Endothelial cell of umbilical vein (primary cell): ENCODE results near the gene FILIP1L. TPM values are rescaled to one million over a fixed set of nuclear protein-coding genes. Genes with fewer than 3 reads are reported as not detected.

Experiments
- BruUV-seq: library from RNA; stranded (reverse); fragments of 400-500 nt; replicated peaks from 2 replicates; lab custom pipeline; 2021; lab: Mats Ljungman, UMichigan
- CTCF ChIA-PET: fragments of 300-600, 350-600 bp; sonication (Branson Sonifier 250); formaldehyde crosslinking; loops from one replicate; lab custom pipeline; 2021; ENCODE audit warnings: antibody characterized with exemption, inconsistent platforms; lab: Charles Lee
- POLR2A ChIA-PET: fragments of 300-600, 350-600 bp; sonication (Branson Sonifier 250); formaldehyde crosslinking; loops from one replicate; lab custom pipeline; 2021; ENCODE audit warnings: antibody characterized with exemption, inconsistent platforms; lab: Charles Lee
- DNase-seq: peaks from one replicate; pipeline ENCODE4 v3.0.0-alpha.2; 2011; ENCODE audit warnings: low read depth, low spot score
- FAIRE-seq: peaks from 2 replicates; lab custom pipeline; 2011; peaks lifted over from hg19 to GRCh38; lab: Jason Lieb, UNC
- H2AFZ ChIP-seq: 2 replicates; pipeline ENCODE4 v1.6.0; 2012; ENCODE audit warnings: low read depth, low read length, control low read depth, inconsistent platforms
- H3K27ac ChIP-seq: 2 replicates; pipeline ENCODE4 v1.5.1; 2011; ENCODE audit warnings: low read depth, mild to moderate bottlenecking, control low read depth, low read length, moderate library complexity; ENCODE audit not compliant: insufficient read depth
- H3K27me3 ChIP-seq, 2 experiments: 2 replicates each; pipeline versions ENCODE4 v1.6.0 to v1.6.1; 2011; ENCODE audit warnings: low read length in 2 of 2, mixed read lengths in 1 of 2; ENCODE audit not compliant: control insufficient read depth in 2 of 2, insufficient read depth in 2 of 2
- H3K36me3 ChIP-seq, 2 experiments: 2 replicates in 1 of 2; 3 replicates in 1 of 2; pipeline ENCODE4 v1.5.1; 2011; ENCODE audit warnings: low read length in 2 of 2, mild to moderate bottlenecking in 1 of 2, moderate library complexity in 1 of 2; ENCODE audit not compliant: control insufficient read depth in 2 of 2, insufficient read depth in 2 of 2; ENCODE audit errors: extremely low read depth in 1 of 2
- H3K4me1 ChIP-seq: 3 replicates; pipeline ENCODE4 v1.5.1; 2011; ENCODE audit warnings: mild to moderate bottlenecking, low read length; ENCODE audit not compliant: control insufficient read depth, insufficient read depth; ENCODE audit errors: extremely low read depth
- H3K4me2 ChIP-seq: 2 replicates; pipeline ENCODE4 v1.6.1; 2011; ENCODE audit warnings: low read length, control low read depth, mixed read lengths; ENCODE audit not compliant: insufficient read depth
- H3K4me3 ChIP-seq, 3 experiments: fragments of 200-600 bp in 1 of 3; sonication (generic), shearing (Covaris generic) in 1 of 3; replicated peaks in 1 of 3; 2 replicates each; pipeline ENCODE4 v1.5.1; 2011 to 2016; ENCODE audit warnings: control low read depth in 3 of 3, low read length in 3 of 3, mild to moderate bottlenecking in 2 of 3, inconsistent platforms in 1 of 3, low read depth in 1 of 3, moderate library complexity in 1 of 3; ENCODE audit not compliant: insufficient read depth in 1 of 3
- H3K79me2 ChIP-seq: 2 replicates; pipeline ENCODE4 v1.6.0; 2012; ENCODE audit warnings: low read length, inconsistent platforms; ENCODE audit not compliant: control insufficient read depth, insufficient read depth
- H3K9ac ChIP-seq: replicated peaks from 2 replicates; pipeline ENCODE3; 2011; ENCODE audit warnings: low read length, control low read depth; ENCODE audit not compliant: insufficient read depth; ENCODE audit errors: extremely low read depth
- H3K9me1 ChIP-seq: replicated peaks from 3 replicates; pipeline ENCODE4 v1.6.0; 2011; ENCODE audit warnings: mild to moderate bottlenecking, low read length; ENCODE audit not compliant: control insufficient read depth, insufficient read depth; ENCODE audit errors: extremely low read depth
- H3K9me3 ChIP-seq: replicated peaks from 2 replicates; pipeline ENCODE4 v1.5.1; 2012; ENCODE audit warnings: low read length, inconsistent platforms; ENCODE audit not compliant: control insufficient read depth, insufficient read depth
- H4K20me1 ChIP-seq: replicated peaks from 2 replicates; pipeline ENCODE3; 2011; ENCODE audit warnings: mild to moderate bottlenecking, low read length; ENCODE audit not compliant: control insufficient read depth, insufficient read depth; ENCODE audit errors: extremely low read depth
- CTCF ChIP-seq, 2 donors: IDR thresholded peaks; 1 replicate in 1 of 2; 2 replicates in 1 of 2; pipeline ENCODE4 v1.5.1; 2011; ENCODE audit warnings: low read length in 2 of 2, mild to moderate bottlenecking in 2 of 2, moderate library complexity in 2 of 2, control low read depth in 1 of 2, inconsistent platforms in 1 of 2, low read depth in 1 of 2; ENCODE audit not compliant: insufficient read depth in 1 of 2; ENCODE audit errors: extremely low read depth in 1 of 2
- EZH2 ChIP-seq: IDR thresholded peaks from 2 replicates; pipeline ENCODE4 v1.6.1; 2012; ENCODE audit warnings: borderline replicate concordance, low read depth, mild to moderate bottlenecking, moderate library complexity, low read length, inconsistent platforms; ENCODE audit not compliant: severe bottlenecking
- FOS ChIP-seq: IDR thresholded peaks from 2 replicates; pipeline ENCODE4 v1.6.1; 2011; ENCODE audit warnings: mild to moderate bottlenecking, low read length, moderate library complexity, borderline replicate concordance; ENCODE audit not compliant: insufficient read depth
- GATA2 ChIP-seq: IDR thresholded peaks from 2 replicates; pipeline ENCODE4 v1.7.0; 2011; ENCODE audit warnings: low read depth, mild to moderate bottlenecking, moderate library complexity, mixed read lengths, low read length; ENCODE audit not compliant: insufficient read length, insufficient read depth
- JUN ChIP-seq: IDR thresholded peaks from 2 replicates; pipeline ENCODE4 v1.6.1; 2011; ENCODE audit warnings: borderline replicate concordance, low read depth; ENCODE audit not compliant: insufficient read length, insufficient read depth
- MYC ChIP-seq: IDR thresholded peaks from one replicate; pipeline ENCODE4 v1.6.1; 2011; ENCODE audit warnings: mild to moderate bottlenecking, low read depth, low read length
- POLR2A ChIP-seq: IDR thresholded peaks from 2 replicates; pipeline ENCODE4 v1.6.1; 2012; ENCODE audit warnings: low read depth, mild to moderate bottlenecking, control low read depth, low read length
- POLR2AphosphoS5 ChIP-seq: IDR thresholded peaks from 2 replicates; pipeline ENCODE4 v1.6.1; 2012; ENCODE audit warnings: low read depth, mild to moderate bottlenecking, control low read depth, low read length, moderate library complexity; ENCODE audit not compliant: insufficient read depth
- dilution Hi-C: fragments of 300-500 bp; cut with MboI; formaldehyde crosslinking; loops from one replicate; pipeline ENCODE4 v1.15.0; 2019; ENCODE audit warnings: low sequenced_read_pairs; ENCODE audit not compliant: extremely low pct_ligation_motif_present
- intact Hi-C: fragments of 100-400 bp; cut with micrococcal nuclease; formaldehyde crosslinking; loops from one replicate; pipeline ENCODE4 v1.10.0; 2022
- polyA plus RNA-seq, 4 experiments: library from polyadenylated mRNA; depleted of rRNA in 3 of 4; stranded (reverse) in 3 of 4; unstranded in 1 of 4; fragments of >200 nt; gene quantifications; 2 replicates each; pipeline versions ENCODE4 v1.2.1 to v1.2.3, GENCODE V29; 2011 to 2012; ENCODE audit warnings: missing spikeins in 1 of 4
- total RNA-seq: library from RNA; stranded (reverse); gene quantifications from 2 replicates; pipeline ENCODE4 v1.2.3, GENCODE V29; 2021
- TF ChIP-seq, protein P1 (sequence below): IDR thresholded peaks from 2 replicates; pipeline ENCODE4 v1.6.1; 2011; ENCODE audit not compliant: insufficient read depth, insufficient read length

The FILIP1L gene
- total and polyA plus RNA-seq, 2 donors (not counting 3 experiments of a cell fraction or from before 2014, with no cell fraction given): 26.0 to 29.9 TPM

- POLR2A ChIA-PET: no interaction called here
- Histone ChIP-seq H3K27me3 (no peaks in the 10 kb centered on the region), H3K9me1 (no peaks in the 10 kb centered on the region), H3K4me2 (no peak overlapping the region), H3K36me3 (no peaks in the 10 kb centered on the region), H3K79me2 (no peaks in the 10 kb centered on the region), H3K9ac (no peak overlapping the region), H3K4me3 (no peak overlapping the region), H3K9me3 (peaks cover 6% of the 10 kb centered on the region), H3K4me1 (no peaks in the 10 kb centered on the region), H2AFZ (no peak overlapping the region), H3K27ac (no peak overlapping the region), H4K20me1 (no peaks in the 10 kb centered on the region)
- BruUV-seq: no TSS peak
- FAIRE-seq: peak; percentile 78
- dilution Hi-C loops: no loop called here
- DNase-seq: peak; percentile 86
- TF ChIP-seq EZH2: no peak
- TF ChIP-seq, protein P1, sequence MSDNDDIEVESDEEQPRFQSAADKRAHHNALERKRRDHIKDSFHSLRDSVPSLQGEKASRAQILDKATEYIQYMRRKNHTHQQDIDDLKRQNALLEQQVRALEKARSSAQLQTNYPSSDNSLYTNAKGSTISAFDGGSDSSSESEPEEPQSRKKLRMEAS: no peak
- peak; percentile 84 to 87 for TF ChIP-seq CTCF (IDR thresholded peaks at IDR 0.05; ENCODE audit: extremely low read depth in 1 of 2, insufficient read depth in 1 of 2, low read depth in 1 of 2, low read length in 2 of 2)
- intact Hi-C loops: loop anchor here (1.0 to 5.0 kb wide), 3 partner anchors 311 to 785 kb away; no protein-coding TSS in a partner anchor
- CTCF ChIA-PET: interaction anchor here (0.6 to 3.2 kb wide), 25 partner anchors 9 to 991 kb away, joined by 3 to 32 read pairs (median 4); partner anchors contain the start of gene CMSS1
These were observed 306.0 kb downstream of the FILIP1L start for GRCh38 chr3:99808163-99808794.

DNA sequence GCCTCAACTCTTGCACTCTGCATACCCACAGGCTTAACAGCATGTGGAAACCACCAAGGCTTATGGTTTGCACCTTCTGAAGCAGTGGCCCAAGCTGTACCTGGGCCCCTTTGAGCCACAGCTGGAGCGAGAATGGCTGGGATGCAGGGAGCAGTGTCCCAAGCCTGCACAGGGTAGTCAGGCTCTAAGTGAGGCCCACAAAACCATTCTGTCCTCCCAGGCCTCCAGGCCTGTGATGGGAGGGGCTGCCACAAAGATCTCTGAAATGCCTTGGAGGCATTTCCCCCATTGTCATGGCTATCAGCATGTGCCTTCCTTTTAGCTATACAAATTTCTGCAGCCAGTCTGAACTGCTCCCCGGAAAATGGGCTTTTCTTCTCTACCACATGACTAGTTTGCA lies 309.1 kb downstream of the FILIP1L start:
- ChIA-PET CTCF (interaction anchor here (1.7 kb wide), 1 partner anchor 782 kb away, joined by 4 read pairs; no protein-coding TSS in a partner anchor), POLR2A (no interaction called here)
- no peaks in the 10 kb centered on the region for H3K4me1 ChIP-seq
- no TSS peak for BruUV-seq
- no peaks in the 10 kb centered on the region for H3K27me3 ChIP-seq
- no peaks in the 10 kb centered on the region for H3K9me1 ChIP-seq
- intact Hi-C loops: loop anchor here (5.0 kb wide), 1 partner anchor 308 kb away; no protein-coding TSS in a partner anchor
- H4K20me1 ChIP-seq: no peaks in the 10 kb centered on the region
- H3K4me2 ChIP-seq: no peak overlapping the region
- no peak for TF ChIP-seq EZH2
- TF ChIP-seq POLR2AphosphoS5: no peak
- TF ChIP-seq MYC: no peak
- TF ChIP-seq POLR2A: no peak
- no peak for TF ChIP-seq FOS
- no peak for TF ChIP-seq CTCF (IDR thresholded peaks at IDR 0.05; ENCODE audit: extremely low read depth in 1 of 2, insufficient read depth in 1 of 2, low read depth in 1 of 2, low read length in 2 of 2)
- no peak for TF ChIP-seq JUN
- no peak for TF ChIP-seq GATA2
- TF ChIP-seq, protein P1: no peak
- peaks cover 6% of the 10 kb centered on the region for H3K9me3 ChIP-seq
- DNase-seq (no peak), FAIRE-seq (no peak)
- no peak overlapping the region for H2AFZ ChIP-seq
- no peak overlapping the region for H3K4me3 ChIP-seq
- H3K79me2 ChIP-seq: no peaks in the 10 kb centered on the region
- no peaks in the 10 kb centered on the region for H3K36me3 ChIP-seq
- H3K9ac ChIP-seq: no peak overlapping the region
- dilution Hi-C loops: no loop called here
- H3K27ac ChIP-seq: no peak overlapping the region
